WTC11 (cell line): ENCODE results near the gene CACNA2D1.

ENCODE experiments used
- AFF4 ChIP-seq: sonication (generic); formaldehyde crosslinking; IDR thresholded peaks from 2 replicates; pipeline ENCODE4 v1.8.1; 2023; ENCODE audit warnings: mild to moderate bottlenecking, missing genetic modification reagents, borderline replicate concordance
- CREM ChIP-seq: sonication (generic); formaldehyde crosslinking; IDR thresholded peaks from 2 replicates; pipeline ENCODE4 v1.8.1; 2022; ENCODE audit warnings: mild to moderate bottlenecking, missing genetic modification reagents, moderate library complexity
- CTCF ChIP-seq: fragments of 200-600 bp; IDR thresholded peaks from 2 replicates; pipeline ENCODE4 v1.8.0; 2022; ENCODE audit warnings: antibody characterized with exemption
- ESRRA ChIP-seq: sonication (generic); formaldehyde crosslinking; IDR thresholded peaks from 2 replicates; pipeline ENCODE4 v1.8.1; 2022; ENCODE audit warnings: mild to moderate bottlenecking, missing genetic modification reagents, borderline replicate concordance
- GTF2I ChIP-seq: fragments of 250-450 bp; sonication (Bioruptor Pico); conservative IDR thresholded peaks from 2 replicates; pipeline ENCODE4 v1.4.0; 2021; ENCODE audit warnings: mild to moderate bottlenecking
- HMGXB4 ChIP-seq: sonication (generic); formaldehyde crosslinking; IDR thresholded peaks from 2 replicates; pipeline ENCODE4 v1.8.1; 2023; ENCODE audit warnings: mild to moderate bottlenecking, moderate library complexity, missing genetic modification reagents
- JUN ChIP-seq: sonication (generic); formaldehyde crosslinking; IDR thresholded peaks from 2 replicates; pipeline ENCODE4 v1.8.0; 2023; ENCODE audit warnings: mild to moderate bottlenecking, missing genetic modification reagents
- PREB ChIP-seq: sonication (generic); formaldehyde crosslinking; IDR thresholded peaks from 2 replicates; pipeline ENCODE4 v1.8.1; 2022; ENCODE audit warnings: mild to moderate bottlenecking, missing genetic modification reagents, moderate library complexity, borderline replicate concordance
- TEAD4 ChIP-seq: sonication (generic); formaldehyde crosslinking; IDR thresholded peaks from 2 replicates; pipeline ENCODE4 v1.8.0; 2022; ENCODE audit warnings: mild to moderate bottlenecking, missing genetic modification reagents
- USF2 ChIP-seq: sonication (generic); formaldehyde crosslinking; IDR thresholded peaks from 2 replicates; pipeline ENCODE4 v1.8.1; 2023; ENCODE audit warnings: mild to moderate bottlenecking, missing genetic modification reagents, moderate library complexity

GRCh38 chr7:82438521-82438920 is 5.1 kb downstream of the CACNA2D1 start:
- TF ChIP-seq CREM (CRISPR knock-in tag) (no peak), USF2 (CRISPR knock-in tag) (no peak), JUN (CRISPR knock-in tag) (no peak), TEAD4 (no peak), CTCF (no peak), AFF4 (CRISPR knock-in tag) (no peak), HMGXB4 (CRISPR knock-in tag) (no peak), GTF2I (no peak), PREB (no peak), ESRRA (no peak)
